HFFc6 (cell line): ENCODE data around the gene BOK. TPM values are rescaled to one million over a fixed set of nuclear protein-coding genes. Genes with fewer than 3 reads are reported as not detected.

ENCODE experiments used
- DNase-seq: peaks from one replicate; pipeline ENCODE4 v3.0.0-alpha.2; 2018
- H3K27ac Mint-ChIP-seq: 2 replicates; pipeline ENCODE4 v1.8.0; 2020; ENCODE audit warnings: mild to moderate bottlenecking, mixed read lengths
- H3K27me3 Mint-ChIP-seq: 2 replicates; pipeline ENCODE4 v1.8.0; 2021; ENCODE audit warnings: mild to moderate bottlenecking, moderate library complexity, mixed read lengths; ENCODE audit not compliant: insufficient read depth
- H3K36me3 Mint-ChIP-seq: 2 replicates; pipeline ENCODE4 v1.8.0; 2021; ENCODE audit warnings: low read depth, mixed read lengths
- H3K4me1 Mint-ChIP-seq: 2 replicates; pipeline ENCODE4 v1.8.0; 2020; ENCODE audit warnings: low read depth, mixed read lengths
- H3K4me3 Mint-ChIP-seq: 2 replicates; pipeline ENCODE4 v1.8.0; 2020; ENCODE audit warnings: mild to moderate bottlenecking, moderate library complexity, mixed read lengths
- H3K9me3 Mint-ChIP-seq: 2 replicates; pipeline ENCODE4 v1.8.0; 2020; ENCODE audit warnings: mild to moderate bottlenecking, mixed read lengths
- CTCF ChIP-seq: fragments of 200-600 bp; sonication (generic); IDR thresholded peaks from 2 replicates; pipeline ENCODE4 v1.5.0; 2021; ENCODE audit warnings: antibody characterized with exemption, mild to moderate bottlenecking
- total RNA-seq, 6 experiments: library from RNA; stranded (reverse); fragmentation: NEBNext Ultra II Directional; extraction: Animal tissue kit (Norgen Biotek cat#: 25700); gene quantifications; 2 replicates in 1 of 6; 3 replicates in 5 of 6; pipeline ENCODE4 v1.2.3, GENCODE V29; 2021

Gene BOK
- total RNA-seq, 6 experiments from 2014 or later: 26.3 to 42.4 (median 29.1) TPM

GRCh38 chr2:241562269-241562891, 3.8 kb downstream of the BOK start:
- no peaks in the 10 kb centered on the region for H3K36me3 Mint-ChIP-seq
- no peak overlapping the region for H3K27ac Mint-ChIP-seq
- no peak for DNase-seq
- no peak for TF ChIP-seq CTCF
- peaks cover 4% of the 10 kb centered on the region for H3K9me3 Mint-ChIP-seq
- no peak overlapping the region for H3K4me3 Mint-ChIP-seq
- H3K27me3 Mint-ChIP-seq: no peaks in the 10 kb centered on the region; the same call in 1 of the 2 replicates
- peaks cover 29% of the 10 kb centered on the region for H3K4me1 Mint-ChIP-seq

- H3K36me3 Mint-ChIP-seq: no peaks in the 10 kb centered on the region
- peaks cover 23% of the 10 kb centered on the region for H3K4me1 Mint-ChIP-seq
- no peak overlapping the region for H3K4me3 Mint-ChIP-seq
- no peaks in the 10 kb centered on the region; the same call in 1 of the 2 replicates for H3K27me3 Mint-ChIP-seq
- H3K9me3 Mint-ChIP-seq: no peaks in the 10 kb centered on the region
- no peak overlapping the region for H3K27ac Mint-ChIP-seq
- DNase-seq: no peak
- no peak for TF ChIP-seq CTCF
Observed at GRCh38 chr2:241563031-241563507, 4.5 kb downstream of the BOK start.

GRCh38 chr2:241563571-241563980, 5.0 kb downstream of the BOK start:
- Mint-ChIP-seq H3K4me3 (no peak overlapping the region), H3K27me3 (no peaks in the 10 kb centered on the region; the same call in 1 of the 2 replicates), H3K27ac (no peak overlapping the region), H3K9me3 (no peaks in the 10 kb centered on the region), H3K4me1 (peaks cover 20% of the 10 kb centered on the region), H3K36me3 (peaks cover 2% of the 10 kb centered on the region; the same call in 1 of the 2 replicates)
- no peak for DNase-seq
- TF ChIP-seq CTCF: no peak

- no peak for DNase-seq
- no peaks in the 10 kb centered on the region for H3K9me3 Mint-ChIP-seq
Observed at GRCh38 chr2:241563981-241564595, 5.5 kb downstream of the BOK start.

More at GRCh38 chr2:241563981-241564595, 5.5 kb downstream of the BOK start:
- no peaks in the 10 kb centered on the region; the same call in 1 of the 2 replicates for H3K27me3 Mint-ChIP-seq
- TF ChIP-seq CTCF: no peak
- H3K27ac Mint-ChIP-seq: no peak overlapping the region
- H3K4me3 Mint-ChIP-seq: no peak overlapping the region
- H3K4me1 Mint-ChIP-seq: peaks cover 20% of the 10 kb centered on the region
- H3K36me3 Mint-ChIP-seq: peaks cover 5% of the 10 kb centered on the region; the same call in 1 of the 2 replicates
